Measurements from ENCODE around the gene CBX6.

The CBX6 gene

GRCh38 chr22:38833061-38833460, 39.0 kb downstream of the CBX6 start:
- TF ChIP-seq CTCF (IDR thresholded peaks at IDR 0.05; ENCODE audit: low read depth, low read length, missing control alignments) = no peak
- no peak overlapping the region for H3K4me3 ChIP-seq (replicated peaks; ENCODE audit: low read depth, low read length)
- no peak for DNase-seq (ENCODE audit: extremely low read depth, low read depth)

GRCh38 chr22:38832005-38832978, 39.7 kb downstream of the CBX6 start:
- TF ChIP-seq CTCF (IDR thresholded peaks at IDR 0.05; ENCODE audit: low read depth, low read length, missing control alignments) = no peak
- no peak overlapping the region for H3K4me3 ChIP-seq (replicated peaks; ENCODE audit: low read depth, low read length)
- no peak for DNase-seq (ENCODE audit: extremely low read depth, low read depth)

- no peak for TF ChIP-seq CTCF (IDR thresholded peaks at IDR 0.05; ENCODE audit: low read depth, low read length, missing control alignments)
- no peak for DNase-seq (ENCODE audit: extremely low read depth, low read depth)
- no peak overlapping the region for H3K4me3 ChIP-seq (replicated peaks; ENCODE audit: low read depth, low read length)
Measured at GRCh38 chr22:38831166-38831945, 40.7 kb downstream of the CBX6 start.

GRCh38 chr22:38830845-38831108, 41.2 kb downstream of the CBX6 start:
- TF ChIP-seq CTCF (IDR thresholded peaks at IDR 0.05; ENCODE audit: low read depth, low read length, missing control alignments) = no peak
- no peak overlapping the region for H3K4me3 ChIP-seq (replicated peaks; ENCODE audit: low read depth, low read length)
- DNase-seq (ENCODE audit: extremely low read depth, low read depth) = no peak

- no peak overlapping the region for H3K4me3 ChIP-seq (replicated peaks; ENCODE audit: low read depth, low read length)
- no peak for TF ChIP-seq CTCF (IDR thresholded peaks at IDR 0.05; ENCODE audit: low read depth, low read length, missing control alignments)
- no peak for DNase-seq (ENCODE audit: extremely low read depth, low read depth)
Measured at GRCh38 chr22:38830026-38830844, 41.8 kb downstream of the CBX6 start.

GRCh38 chr22:38829485-38829884, 42.5 kb downstream of the CBX6 start:
- no peak for TF ChIP-seq CTCF (IDR thresholded peaks at IDR 0.05; ENCODE audit: low read depth, low read length, missing control alignments)
- H3K4me3 ChIP-seq (replicated peaks; ENCODE audit: low read depth, low read length) = no peak overlapping the region
- DNase-seq (ENCODE audit: extremely low read depth, low read depth) = no peak

Data from HFF-Myc (cell line).